Stimulated activated CD8-positive, alpha-beta memory T cell treated with anti-CD3 and anti-CD28 coated beads, Interleukin-15, amount 100 ng/mL, for 48 hours (primary cell): Measurements from ENCODE around the gene ASXL1.
"Not testable (repeated sequence)": the region's sequence is repeated elsewhere in the genome, so short reads cannot be mapped to it uniquely, and the experiment has no call there.

Source experiments
- DNase-seq, 2 donors: peaks; one replicate each; pipeline ENCODE4 v3.0.0-alpha.2; 2020; ENCODE audit warnings: low read depth in 2 of 2

ASXL1 gene

DNA sequence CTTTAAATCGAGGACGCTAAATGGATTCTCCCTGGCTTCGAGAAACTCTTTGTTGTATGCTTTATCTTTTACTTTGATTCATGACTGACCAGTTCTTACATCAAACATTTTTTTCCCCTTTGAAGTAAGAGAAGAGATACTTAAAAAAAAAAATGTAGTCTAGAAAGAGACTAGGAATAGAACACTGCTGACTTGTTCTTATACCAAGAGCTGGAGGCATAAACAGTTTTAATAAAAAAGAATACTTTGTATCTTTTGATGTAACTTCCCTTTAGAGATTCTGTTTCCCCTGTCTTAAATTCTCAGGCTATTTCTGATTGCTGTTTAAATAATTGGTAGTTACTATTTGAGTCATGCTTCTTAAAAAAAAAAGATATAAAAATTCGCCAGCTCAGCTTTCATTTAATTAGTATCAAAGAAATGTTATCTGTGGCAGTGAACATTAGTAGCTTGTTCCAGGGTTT, 4.8 kb downstream of the ASXL1 start:
- DNase-seq: no peak

DNA sequence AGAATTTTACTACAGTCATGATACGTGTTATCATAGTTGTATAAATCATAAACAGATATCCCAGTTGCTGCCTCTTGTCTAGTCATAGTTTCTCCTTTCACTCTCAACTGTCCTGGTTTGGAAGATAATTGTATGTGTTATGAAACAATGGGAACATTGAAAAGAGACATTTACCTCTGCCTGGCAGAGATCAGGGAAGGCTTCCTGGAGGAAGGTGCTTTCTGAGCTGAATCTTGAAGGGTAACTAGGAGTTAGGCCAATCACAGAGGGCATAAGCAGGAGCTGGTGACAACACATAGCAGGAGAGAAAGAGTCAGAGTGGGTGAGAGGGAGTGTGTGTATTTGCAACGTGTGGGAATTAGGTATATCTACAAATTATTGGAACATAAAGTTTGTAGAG, 5.4 kb downstream of the ASXL1 start:
- no peak for DNase-seq

DNA sequence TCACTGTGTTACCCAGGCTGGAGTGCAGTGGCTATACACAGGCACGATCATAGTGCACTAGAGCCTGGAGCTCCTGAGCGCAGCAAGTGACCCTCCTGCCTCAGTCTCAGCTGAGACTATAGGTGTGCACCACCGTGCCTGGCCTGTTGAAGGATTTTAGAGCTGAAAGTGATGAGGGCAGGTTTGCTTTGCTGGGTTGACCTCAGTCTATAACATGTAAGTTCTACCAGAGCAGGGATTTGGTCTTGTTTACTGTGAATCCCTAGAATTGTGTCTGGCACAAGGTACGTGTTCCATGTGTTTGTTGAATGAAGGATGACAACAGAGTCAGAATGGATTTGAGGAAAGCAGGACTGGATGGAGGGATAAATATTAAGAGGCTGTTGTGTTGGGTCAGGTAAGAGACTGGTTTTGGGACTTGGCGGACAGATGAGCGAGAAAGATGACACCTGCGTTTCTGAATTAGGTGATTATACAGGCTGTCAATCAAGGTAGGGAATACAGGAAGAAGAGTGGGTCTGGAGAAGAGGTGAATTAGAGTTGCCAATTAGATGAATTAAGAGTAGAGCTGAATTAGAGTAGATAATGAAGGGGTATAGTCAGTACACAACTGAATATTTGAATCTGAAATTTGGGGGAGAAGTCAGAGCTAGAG, 6.5 kb downstream of the ASXL1 start:
- DNase-seq: no peak

DNA sequence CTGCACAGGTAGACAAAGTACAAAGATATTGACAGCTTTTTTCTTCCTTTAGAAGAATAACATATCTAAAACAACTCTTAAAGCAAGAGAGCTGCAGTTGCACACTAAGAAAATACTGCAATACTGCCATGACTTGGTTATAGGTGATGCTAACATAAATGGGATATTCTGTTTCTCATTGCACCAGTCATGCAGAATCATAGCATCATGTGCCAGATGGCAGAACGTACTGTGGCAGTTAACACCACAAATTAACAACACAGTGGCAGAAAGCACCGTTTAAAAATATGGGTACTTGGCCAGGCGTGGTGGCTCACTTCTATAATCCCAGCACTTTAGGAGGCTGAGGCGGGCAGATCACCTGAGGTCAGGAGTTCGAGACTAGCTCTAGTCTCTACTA, 7.4 kb downstream of the ASXL1 start:
- no peak for DNase-seq

DNA sequence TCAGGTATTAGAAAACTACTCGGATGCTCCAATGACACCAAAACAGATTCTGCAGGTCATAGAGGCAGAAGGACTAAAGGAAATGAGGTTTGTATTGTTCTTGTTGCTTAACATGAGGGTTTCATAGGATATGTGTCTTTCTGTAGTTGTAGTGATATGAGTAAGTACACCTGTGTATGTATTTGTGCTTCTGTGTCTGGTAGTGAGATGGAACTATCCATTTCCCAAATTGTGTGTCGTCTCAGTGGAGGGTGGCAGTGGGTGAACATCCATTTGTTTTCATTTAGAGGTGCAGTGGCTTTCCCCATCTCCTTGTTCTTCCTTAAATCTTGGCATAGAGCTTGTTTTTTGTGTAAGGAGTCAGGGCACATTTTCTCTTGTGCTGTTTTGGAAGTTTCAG, 8.2 kb downstream of the ASXL1 start:
- DNase-seq: no peak

DNA sequence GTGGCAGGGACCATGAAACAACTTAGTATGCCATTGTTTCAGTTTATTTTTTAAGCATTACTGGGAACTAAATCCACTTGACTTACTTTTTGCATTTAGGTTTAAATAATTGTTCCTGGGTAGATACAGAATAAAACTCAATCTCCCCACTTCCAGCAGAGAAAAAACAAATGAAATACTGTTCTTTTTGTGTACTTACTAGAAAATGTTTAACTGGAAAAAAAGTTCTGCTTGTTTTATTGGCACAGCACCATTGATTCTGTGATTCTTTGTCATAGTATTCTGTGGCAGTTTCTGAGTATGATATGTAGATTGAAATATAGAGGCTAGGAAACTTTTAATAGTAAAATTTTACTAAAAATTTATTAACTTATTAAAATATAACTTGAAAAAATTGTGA, 10.2 kb downstream of the ASXL1 start:
- DNase-seq: no peak

DNA sequence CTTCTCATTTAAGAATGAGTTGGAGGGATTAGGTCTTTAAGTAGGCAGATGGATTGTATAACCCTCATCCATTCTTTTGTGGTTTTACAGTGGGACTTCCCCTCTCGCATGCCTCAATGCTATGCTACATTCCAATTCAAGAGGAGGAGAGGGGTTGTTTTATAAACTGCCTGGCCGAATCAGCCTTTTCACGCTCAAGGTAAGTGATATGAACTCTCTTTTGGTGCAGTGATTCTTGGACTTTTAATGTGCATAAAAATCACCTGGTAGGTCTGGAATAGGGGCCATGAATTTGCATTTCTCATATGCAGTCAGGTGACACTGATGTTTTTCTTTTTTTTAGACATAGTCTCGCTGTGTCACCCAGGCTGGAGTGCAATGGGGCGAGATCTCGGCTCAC, 10.8 kb downstream of the ASXL1 start:
- DNase-seq: no peak

DNA sequence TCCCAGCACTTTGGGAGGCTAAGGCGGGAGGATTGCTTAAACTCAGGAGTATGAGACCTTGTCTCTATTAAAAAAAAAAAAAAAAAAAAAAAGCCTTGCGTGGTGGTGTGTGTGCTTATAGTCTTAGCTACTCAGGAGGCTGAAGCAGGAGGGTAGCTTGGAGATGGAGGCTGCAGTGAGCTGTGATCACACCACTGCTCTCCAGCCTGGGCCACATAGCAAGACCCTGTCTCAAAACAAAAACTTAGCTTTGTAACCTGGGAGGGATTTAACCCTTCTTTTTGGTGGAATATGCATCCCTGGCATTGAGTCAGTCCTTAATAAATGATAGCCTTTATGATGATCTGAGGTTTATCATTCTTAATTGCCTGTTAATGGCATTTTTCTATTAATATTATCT, 12.8 kb downstream of the ASXL1 start:
- no peak for DNase-seq

DNA sequence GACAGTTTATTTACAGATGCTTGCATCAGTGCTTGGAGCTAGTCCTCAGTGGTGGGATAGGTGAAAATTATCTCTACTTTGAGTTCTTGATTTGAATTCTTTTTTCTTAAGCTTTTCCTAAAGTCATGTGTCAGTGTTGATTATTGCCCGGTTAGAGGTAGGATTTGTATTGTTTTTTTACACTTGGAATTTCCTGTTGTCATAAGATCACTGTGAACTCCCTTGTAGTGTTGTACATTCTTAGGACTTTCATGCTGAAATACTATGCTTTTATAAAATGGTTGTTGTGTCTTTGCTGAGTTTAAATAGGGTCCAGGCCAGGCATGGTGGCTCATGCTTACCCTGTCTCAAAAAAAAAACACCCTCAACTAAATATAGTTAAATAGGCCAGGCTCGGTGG, 20.3 kb downstream of the ASXL1 start:
- DNase-seq: no peak

DNA sequence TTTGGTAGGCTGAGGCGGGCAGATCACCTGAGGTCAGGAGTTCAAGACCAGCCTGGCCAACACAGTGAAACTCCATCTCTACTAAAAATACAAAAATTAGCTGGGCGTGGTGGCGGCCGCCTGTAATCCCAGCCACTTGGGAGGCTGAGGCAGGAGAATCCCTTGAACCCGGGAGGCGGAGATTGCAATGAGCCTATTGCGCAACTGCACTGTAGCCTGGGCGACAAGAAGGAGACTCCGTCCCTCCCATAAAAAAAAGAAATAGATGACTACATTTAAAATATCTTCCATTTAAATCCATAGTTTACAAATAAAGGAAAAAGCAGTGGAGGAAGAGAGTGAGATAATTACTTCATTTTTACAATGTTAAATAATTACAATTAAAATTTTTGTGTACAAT, 21.9 kb downstream of the ASXL1 start:
- DNase-seq: not testable (repeated sequence)

DNA sequence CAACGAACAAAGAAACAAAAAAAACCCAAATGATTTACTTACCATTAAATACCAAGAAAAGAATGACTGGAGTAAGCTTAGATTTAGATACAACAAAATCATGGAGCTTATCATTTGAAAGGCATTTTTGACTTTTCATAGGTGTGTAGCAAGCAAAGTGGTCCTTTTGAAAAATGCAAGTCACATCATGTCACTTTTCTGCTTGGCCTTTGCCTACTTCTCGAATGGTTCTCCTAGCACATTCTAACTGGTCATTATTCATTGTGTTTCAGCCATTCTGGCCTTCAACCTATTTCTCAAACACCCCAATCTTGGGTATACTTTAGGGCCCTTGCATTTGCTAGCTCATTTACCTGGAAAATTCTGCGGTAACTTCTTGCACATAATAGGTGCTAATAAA, 22.6 kb downstream of the ASXL1 start:
- no peak for DNase-seq

DNA sequence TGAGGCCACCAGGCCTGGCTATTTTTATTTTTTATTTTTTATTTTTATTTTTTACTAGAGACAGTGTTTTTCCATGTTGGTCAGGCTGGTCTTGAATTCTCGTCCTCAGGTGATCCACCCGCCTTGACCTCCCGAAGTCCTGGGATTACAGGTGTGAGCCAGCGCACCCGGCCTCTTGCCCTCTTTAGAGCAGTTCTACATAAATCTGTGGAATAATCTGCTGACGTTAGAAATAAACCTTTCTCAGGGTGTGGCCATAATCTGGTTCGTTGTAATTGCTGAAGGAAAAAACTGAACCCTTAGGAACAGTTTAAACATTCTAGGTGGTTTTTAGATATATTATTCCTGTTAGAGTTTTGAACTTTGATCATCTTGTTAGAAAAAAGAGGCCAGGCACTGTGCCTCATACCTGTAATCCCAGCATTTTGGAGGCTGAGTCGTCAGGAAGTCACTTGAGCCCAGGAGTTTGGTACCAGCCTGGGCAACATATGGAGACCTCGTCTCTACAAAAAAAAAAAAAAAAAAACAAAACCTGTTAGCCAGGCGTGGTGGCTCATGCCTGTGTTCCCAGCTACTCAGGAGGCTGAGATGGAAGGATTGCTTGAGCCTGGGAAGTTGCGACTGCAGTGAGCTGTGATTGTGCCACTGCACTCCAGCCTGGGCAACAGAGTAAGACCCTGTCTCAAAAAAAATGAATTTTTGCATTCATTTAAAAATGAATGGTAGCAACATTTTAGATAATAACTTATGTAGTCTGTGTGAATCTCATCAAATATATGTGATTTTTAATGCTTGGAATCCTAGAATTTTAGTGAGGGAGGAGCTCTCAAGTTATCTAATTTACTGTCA, 24.2 kb downstream of the ASXL1 start:
- DNase-seq: no peak

DNA sequence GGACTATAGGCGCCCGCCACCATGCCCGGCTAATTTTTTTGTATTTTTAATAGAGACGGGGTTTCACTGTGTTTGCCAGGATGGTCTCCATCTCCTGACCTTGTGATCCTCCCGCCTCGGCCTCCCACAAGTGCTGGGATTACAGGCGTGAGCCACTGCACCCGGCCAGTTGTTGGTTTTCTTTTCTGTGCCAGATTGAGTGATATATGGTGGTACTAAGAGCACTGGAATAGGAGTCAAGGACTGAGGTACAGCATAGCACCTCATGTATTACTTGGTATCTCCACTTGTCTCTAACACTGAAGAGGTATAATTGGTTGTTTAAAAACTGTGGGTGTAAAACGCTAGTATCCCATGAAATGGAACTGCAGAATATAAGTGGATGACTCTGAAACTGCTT, 25.3 kb downstream of the ASXL1 start:
- DNase-seq: not testable (repeated sequence)

DNA sequence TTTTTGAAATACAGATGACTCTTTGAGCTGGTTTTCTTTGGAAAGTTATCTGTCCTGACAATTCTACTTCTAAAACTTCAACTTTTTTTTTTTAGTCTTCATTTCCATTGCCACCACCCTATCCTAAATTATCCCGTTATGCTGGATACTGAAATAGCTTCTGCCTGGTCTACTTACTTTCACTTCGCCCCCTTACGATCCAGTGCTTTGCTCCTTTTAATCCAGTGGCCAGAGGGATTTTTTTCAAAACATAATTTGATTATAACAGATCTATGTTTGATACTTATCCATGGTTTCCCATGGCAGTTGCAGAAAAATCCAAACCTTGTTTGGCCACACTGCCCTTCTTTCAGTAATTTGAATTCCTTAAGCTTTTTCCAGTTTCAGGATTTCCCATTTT, 27.4 kb downstream of the ASXL1 start:
- DNase-seq: no peak

DNA sequence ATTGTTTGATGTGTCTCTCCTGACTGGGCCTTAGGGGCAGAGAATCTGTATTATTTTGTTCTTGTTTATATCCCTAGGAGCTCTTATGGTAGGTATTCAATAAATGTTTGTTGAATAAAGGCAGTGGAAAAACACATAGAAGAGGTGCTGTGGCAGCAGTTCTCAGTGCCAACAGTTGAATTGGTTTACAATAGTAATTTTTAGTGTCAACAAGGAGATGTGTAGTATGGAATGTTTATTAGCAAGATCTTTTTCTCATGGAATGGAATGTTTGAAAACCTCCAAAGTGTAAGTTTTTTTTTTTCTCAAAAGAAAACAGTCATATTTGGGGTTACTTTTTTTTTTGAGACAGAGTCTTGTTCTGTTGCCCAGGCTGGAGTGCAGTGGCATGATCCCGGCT, 28.0 kb downstream of the ASXL1 start:
- DNase-seq: no peak

DNA sequence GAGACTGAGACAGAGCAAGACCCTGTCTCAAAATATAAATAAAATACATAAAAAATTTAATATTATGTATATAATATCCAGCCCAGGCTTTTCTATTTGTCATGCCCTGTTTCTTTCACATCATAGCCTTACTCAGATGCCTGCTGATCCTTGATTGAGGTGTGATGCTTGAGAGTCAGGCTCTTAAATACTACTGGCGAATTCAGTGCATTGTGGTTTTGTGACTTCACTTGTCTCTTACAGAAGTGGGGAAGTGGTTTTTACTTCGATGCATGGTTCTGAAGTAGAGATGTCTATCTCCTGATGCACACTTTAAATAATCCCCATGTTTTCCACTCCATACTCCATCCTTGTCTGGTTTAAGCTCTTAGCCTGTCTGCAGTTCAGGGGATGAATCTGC, 29.1 kb downstream of the ASXL1 start:
- DNase-seq: no peak

DNA sequence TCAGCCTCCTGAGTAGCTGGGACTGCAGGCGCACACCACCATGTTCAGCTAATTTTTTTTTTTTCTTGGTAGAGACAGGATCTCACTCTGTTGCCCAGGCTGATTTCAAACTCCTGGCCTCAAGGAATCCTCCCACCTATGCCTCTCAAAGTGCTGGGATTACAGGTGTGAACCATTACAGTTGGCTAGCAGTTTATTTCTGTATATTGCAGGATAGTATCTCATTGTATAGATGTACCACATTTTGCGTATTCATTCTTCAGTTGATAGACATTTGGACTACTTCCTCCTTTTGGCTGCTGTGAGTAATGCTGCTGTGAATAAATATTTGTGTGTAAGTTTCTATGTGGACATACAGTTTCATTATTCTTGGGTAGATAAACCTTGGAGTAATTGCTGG, 32.9 kb downstream of the ASXL1 start:
- DNase-seq: no peak

DNA sequence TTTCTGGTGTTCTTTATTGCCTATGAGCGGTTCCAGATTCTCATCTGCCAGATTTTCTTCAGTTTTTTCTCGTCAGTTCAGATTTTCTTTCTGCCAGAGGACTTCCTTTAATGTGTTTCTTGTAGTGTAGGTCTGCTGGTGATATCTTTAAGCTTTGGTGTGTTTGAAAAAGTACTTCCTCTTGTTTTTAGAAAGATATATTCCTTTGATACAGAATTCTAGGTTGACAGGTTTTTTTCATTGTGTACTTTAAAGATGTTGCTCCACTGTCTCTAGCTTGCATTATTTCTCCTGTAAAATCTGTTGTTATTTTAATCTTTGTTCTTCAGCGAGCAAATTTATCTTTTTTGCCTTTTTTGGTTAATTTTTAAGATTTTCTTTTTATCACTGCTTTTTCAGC, 36.9 kb downstream of the ASXL1 start:
- no peak for DNase-seq

DNA sequence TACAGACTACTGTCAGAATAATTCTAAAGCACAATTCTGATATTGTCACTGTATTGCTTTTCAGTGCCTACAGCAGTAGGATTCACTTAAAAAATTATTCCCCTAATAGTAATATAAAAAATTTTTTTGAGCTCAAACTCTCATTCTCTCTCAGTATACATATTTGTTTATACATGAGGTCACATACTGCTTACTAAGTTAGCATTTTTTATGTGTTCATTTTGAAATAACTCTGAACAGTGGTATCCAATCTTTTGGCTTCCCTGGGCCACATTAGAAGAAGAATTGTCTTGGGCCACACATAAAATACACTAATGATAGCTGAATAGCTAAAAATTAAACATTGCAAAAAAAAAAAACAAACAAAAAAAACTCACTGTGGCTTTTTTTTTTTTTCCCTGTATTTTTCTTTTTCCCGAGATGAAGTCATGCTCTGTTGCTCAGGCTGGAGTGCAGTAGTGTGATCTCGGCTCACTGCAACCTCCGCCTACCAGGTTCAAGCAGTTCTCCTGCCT, 38.6 kb downstream of the ASXL1 start:
- no peak for DNase-seq

DNA sequence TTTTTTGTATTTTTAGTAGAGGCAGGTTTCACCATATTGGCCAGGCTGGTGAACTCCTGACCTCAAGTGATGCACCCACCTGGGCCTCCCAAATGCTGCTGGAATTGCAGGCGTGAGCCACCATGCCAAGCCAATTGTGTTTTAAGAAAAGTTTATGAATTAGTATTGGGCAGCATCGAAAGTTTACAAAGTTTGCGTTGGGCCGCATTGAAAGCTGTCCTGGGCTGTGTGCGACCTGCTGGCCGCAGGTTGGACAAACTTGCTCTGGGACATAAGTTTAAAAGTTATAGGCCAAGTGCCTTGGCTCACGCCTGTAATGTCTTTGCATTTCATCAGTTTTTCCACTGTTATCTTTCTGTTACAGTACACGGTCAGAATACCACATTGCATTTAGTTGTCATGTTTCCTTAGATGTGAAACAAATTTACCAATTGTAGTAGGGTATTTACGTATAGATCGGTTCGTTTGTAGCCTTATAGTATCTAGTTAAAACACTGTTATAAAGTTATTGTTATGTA, 39.5 kb downstream of the ASXL1 start:
- DNase-seq: no peak

DNA sequence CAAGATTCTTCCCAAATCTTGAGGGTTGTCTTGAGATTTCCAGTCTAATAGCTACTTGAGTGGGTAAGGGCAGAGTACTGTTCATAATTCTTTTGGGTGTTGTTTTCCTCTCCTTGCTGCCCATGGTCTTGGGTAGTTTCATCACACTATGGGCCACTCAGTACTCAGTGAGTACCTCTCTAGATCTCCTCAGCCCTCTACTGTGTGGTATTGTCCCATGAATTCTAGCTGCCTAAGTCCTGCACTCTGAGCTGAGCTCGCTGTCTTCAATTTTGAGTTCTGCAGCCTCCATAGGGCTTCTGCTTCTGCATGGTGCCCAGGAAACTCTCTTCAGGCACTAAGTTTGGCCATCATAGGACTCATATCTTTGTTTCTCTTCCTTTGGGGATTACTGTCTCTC, 42.3 kb downstream of the ASXL1 start:
- no peak for DNase-seq

DNA sequence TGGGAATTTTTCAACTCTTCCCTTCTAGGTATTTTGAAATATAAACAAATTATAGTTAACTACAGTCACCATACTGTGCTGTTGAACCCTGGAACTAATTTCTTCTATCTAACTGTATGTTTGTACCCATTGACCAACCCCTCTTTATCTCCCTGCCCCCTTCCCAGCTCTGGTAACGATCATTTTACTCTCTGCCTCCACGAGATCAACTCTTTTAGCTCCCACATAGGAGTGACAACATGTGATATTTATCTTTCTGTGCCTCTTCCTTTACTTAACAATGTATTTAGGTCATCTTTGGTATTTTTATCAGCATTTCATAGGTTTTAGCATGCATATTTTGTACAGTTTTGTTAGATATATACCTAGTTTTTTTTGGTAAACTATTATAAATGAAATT, 45.9 kb downstream of the ASXL1 start:
- DNase-seq: no peak

DNA sequence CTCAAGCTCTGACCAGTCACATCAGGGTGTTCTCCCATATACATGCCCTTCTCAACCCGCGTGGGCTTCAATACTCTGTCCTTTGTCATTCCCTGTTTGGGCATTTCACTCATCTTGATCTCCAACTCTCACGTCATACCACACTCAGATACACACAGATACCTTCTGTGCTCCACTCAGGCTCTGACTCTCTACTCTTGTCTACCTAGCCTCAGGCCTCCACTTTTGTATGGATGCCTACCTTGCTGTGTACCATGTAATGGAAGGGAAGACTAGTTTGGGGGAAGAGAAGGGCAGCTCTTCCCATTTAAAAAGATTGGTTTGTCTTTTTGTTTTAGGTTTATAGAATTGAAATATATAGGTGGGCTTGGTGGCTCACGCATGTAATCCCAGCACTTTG, 48.6 kb downstream of the ASXL1 start:
- no peak for DNase-seq
